GM19452 (cell line): ENCODE results near the gene CLCA1.

Experiments used
- ATAC-seq: cut with Tn5 transposase; IDR thresholded peaks from one replicate; pipeline ENCODE4 v1.9.1; 2021; ENCODE audit not compliant: unreplicated experiment

CLCA1 gene

GRCh38 chr1:86468501-86468977 lies at the start of gene CLCA1:
Gene CLCA1, plus strand, starts transcription at chr1:86468927. Its CDS starts 45 bp downstream, at chr1:86468972.
- ATAC-seq, result no peak

GRCh38 chr1:86419277-86419903 lies 49.3 kb upstream of the CLCA1 start:
- peak; percentile 89 for ATAC-seq

GRCh38 chr1:86421601-86422280 lies 47.0 kb upstream of the CLCA1 start:
- ATAC-seq, result no peak

GRCh38 chr1:86423473-86423872 lies 45.3 kb upstream of the CLCA1 start:
- ATAC-seq, result no peak

GRCh38 chr1:86423873-86424272 lies 44.9 kb upstream of the CLCA1 start, which contains the start of gene CLCA2:
Gene CLCA2, plus strand, starts transcription at chr1:86424171. Its CDS starts 77 bp downstream, at chr1:86424248.
- no peak for ATAC-seq

- ATAC-seq, result no peak
Observed at GRCh38 chr1:86429122-86429725, 39.5 kb upstream of the CLCA1 start.

GRCh38 chr1:86429835-86430234 lies 38.9 kb upstream of the CLCA1 start:
- ATAC-seq, result no peak

GRCh38 chr1:86430376-86430775 lies 38.4 kb upstream of the CLCA1 start:
- ATAC-seq, result no peak

- no peak for ATAC-seq
Observed at GRCh38 chr1:86434059-86434458, 34.7 kb upstream of the CLCA1 start.

GRCh38 chr1:86435327-86435726 lies 33.4 kb upstream of the CLCA1 start:
- ATAC-seq, result no peak

- no peak for ATAC-seq
Observed at GRCh38 chr1:86436041-86436440, 32.7 kb upstream of the CLCA1 start.

- no peak for ATAC-seq
Observed at GRCh38 chr1:86441581-86441980, 27.1 kb upstream of the CLCA1 start.

GRCh38 chr1:86441997-86442396 lies 26.7 kb upstream of the CLCA1 start:
- no peak for ATAC-seq

GRCh38 chr1:86445919-86446318 lies 22.8 kb upstream of the CLCA1 start:
- no peak for ATAC-seq

GRCh38 chr1:86447198-86447790 lies 21.4 kb upstream of the CLCA1 start:
- no peak for ATAC-seq

GRCh38 chr1:86448670-86449069 lies 20.1 kb upstream of the CLCA1 start:
- no peak for ATAC-seq

GRCh38 chr1:86449103-86449502 lies 19.6 kb upstream of the CLCA1 start:
- no peak for ATAC-seq

GRCh38 chr1:86450847-86451246 lies 17.9 kb upstream of the CLCA1 start:
- ATAC-seq, result no peak

GRCh38 chr1:86453664-86454063 lies 15.1 kb upstream of the CLCA1 start:
- ATAC-seq, result no peak

GRCh38 chr1:86455073-86455472 lies 13.7 kb upstream of the CLCA1 start:
- no peak for ATAC-seq

GRCh38 chr1:86460998-86461397 lies 7.7 kb upstream of the CLCA1 start:
- ATAC-seq, result no peak

- ATAC-seq, result no peak
Observed at GRCh38 chr1:86461482-86461881, 7.2 kb upstream of the CLCA1 start.
